Mucosa of stomach (tissue), 1 donor: ENCODE data around the gene ACADSB.

ENCODE experiments used
- H3K27me3 ChIP-seq: one replicate; pipeline ENCODE4 v1.7.0; 2013; ENCODE audit warnings: mild to moderate bottlenecking, low read length; ENCODE audit not compliant: control insufficient read depth, insufficient read depth
- H3K36me3 ChIP-seq: one replicate; pipeline ENCODE4 v1.7.0; 2013; ENCODE audit warnings: low read length; ENCODE audit not compliant: control insufficient read depth, insufficient read depth
- H3K4me1 ChIP-seq: one replicate; pipeline ENCODE4 v1.7.0; 2013; ENCODE audit warnings: mild to moderate bottlenecking, low read length; ENCODE audit not compliant: control insufficient read depth, insufficient read depth
- H3K4me3 ChIP-seq: one replicate; pipeline ENCODE4 v1.7.0; 2013; ENCODE audit warnings: low read length
- H3K9ac ChIP-seq: one replicate; pipeline ENCODE4 v1.7.0; 2013; ENCODE audit warnings: mild to moderate bottlenecking, low read length, moderate library complexity
- H3K9me3 ChIP-seq: one replicate; pipeline ENCODE4 v1.7.0; 2013; ENCODE audit warnings: mild to moderate bottlenecking, low read length, moderate library complexity; ENCODE audit not compliant: control insufficient read depth
- donor health status: Pancreatic carcinoma.

ACADSB gene

GRCh38 chr10:123008355-123009104, at the start of gene ACADSB, which contains the start of gene IKZF5:
TSS of gene ACADSB (plus strand) at chr10:123009006. CDS start at chr10:123009030, 24 bp downstream.
TSS of gene IKZF5 (minus strand) at chr10:123008795. CDS start at chr10:122998625, 10,170 bp downstream.
- no peaks in the 10 kb centered on the region for H3K27me3 ChIP-seq
- no peaks in the 10 kb centered on the region for H3K9me3 ChIP-seq
- H3K4me3 ChIP-seq: peak within 1 kb of the TSS; percentile 84
- peaks cover 7% of the 10 kb centered on the region for H3K4me1 ChIP-seq
- no peaks in the 10 kb centered on the region for H3K36me3 ChIP-seq
- peak within 1 kb of the TSS; percentile 97 for H3K9ac ChIP-seq

- Histone ChIP-seq H3K4me1 (no peaks in the 10 kb centered on the region), H3K4me3 (no peak overlapping the region), H3K9me3 (peaks cover 7% of the 10 kb centered on the region), H3K9ac (no peak overlapping the region), H3K36me3 (no peaks in the 10 kb centered on the region), H3K27me3 (no peaks in the 10 kb centered on the region)
These were observed 46.4 kb upstream of the ACADSB start for GRCh38 chr10:122962405-122962804.

- peaks cover 7% of the 10 kb centered on the region for H3K9me3 ChIP-seq
- no peak overlapping the region for H3K9ac ChIP-seq
- H3K4me1 ChIP-seq: no peaks in the 10 kb centered on the region
- H3K36me3 ChIP-seq: no peaks in the 10 kb centered on the region
- H3K4me3 ChIP-seq: no peak overlapping the region
- H3K27me3 ChIP-seq: no peaks in the 10 kb centered on the region
These were observed 41.9 kb upstream of the ACADSB start for GRCh38 chr10:122966879-122967278.

DNA sequence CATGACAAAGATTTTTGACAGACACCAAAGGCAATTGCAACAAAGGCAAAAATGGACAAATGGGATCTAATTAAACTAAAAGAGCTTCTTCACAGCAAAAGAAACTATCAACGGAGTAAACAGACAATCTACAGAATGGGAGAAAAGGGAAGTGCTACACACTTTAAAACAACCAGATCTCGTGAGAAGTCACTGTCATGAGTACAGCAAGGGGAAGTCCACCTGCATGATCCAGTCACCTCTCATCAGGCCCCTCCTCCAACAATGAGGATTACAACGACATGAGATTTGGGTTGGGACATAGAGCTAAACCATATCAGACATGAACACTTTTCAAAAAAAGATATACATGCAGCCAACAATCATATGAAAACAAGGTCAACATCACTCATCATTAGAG, 40.1 kb upstream of the ACADSB start:
- Histone ChIP-seq H3K27me3 (no peaks in the 10 kb centered on the region), H3K4me3 (no peak overlapping the region), H3K9ac (no peak overlapping the region), H3K36me3 (no peaks in the 10 kb centered on the region), H3K9me3 (peaks cover 7% of the 10 kb centered on the region), H3K4me1 (no peaks in the 10 kb centered on the region)

DNA sequence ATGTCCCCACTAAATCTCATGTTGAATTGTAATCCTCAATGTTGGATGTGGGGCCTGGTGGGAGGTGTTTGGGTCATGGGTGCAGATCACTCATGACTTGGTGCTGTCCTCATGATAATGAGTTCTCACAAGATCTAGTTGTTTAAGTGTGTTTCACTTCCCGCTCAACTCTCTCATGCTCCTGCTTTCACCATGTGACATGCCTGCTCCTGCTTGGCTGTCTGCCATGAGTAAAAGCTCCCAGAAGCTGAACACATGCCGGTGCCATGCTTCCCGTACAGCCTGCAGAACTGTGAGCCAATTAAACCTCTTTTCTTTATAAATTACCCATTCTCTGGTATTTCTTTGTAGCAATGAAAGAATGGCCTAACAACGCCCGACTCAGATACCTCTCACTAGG, 34.8 kb upstream of the ACADSB start:
- H3K9me3 ChIP-seq: no peaks in the 10 kb centered on the region
- H3K27me3 ChIP-seq: no peaks in the 10 kb centered on the region
- no peaks in the 10 kb centered on the region for H3K36me3 ChIP-seq
- no peaks in the 10 kb centered on the region for H3K4me1 ChIP-seq
- no peak overlapping the region for H3K4me3 ChIP-seq
- no peak overlapping the region for H3K9ac ChIP-seq

DNA sequence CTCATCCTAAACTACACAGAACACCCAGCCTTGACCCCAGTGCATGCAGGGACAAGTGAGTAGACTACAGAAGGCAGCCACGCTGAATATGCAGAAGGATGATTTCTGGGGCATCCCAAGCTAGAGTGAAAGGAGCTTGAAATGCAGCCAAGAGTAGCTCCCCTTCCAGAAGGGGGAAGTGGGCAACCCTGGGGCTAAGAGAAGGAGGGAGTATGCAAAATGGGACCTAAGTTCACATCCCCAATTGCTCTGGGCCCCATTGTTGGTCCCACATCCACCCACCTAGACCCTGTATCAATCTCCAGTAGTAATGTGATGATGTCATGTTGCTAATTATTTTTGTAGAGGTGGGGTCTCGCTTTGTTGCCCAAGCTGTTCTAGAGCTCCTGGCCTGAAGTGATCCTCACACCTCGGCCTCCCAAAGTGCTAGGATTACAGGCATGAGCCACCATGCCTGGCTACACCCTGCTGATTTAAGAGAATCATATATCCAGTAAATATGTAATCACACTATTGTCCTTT, 34.2 kb upstream of the ACADSB start:
- Histone ChIP-seq H3K36me3 (no peaks in the 10 kb centered on the region), H3K4me1 (no peaks in the 10 kb centered on the region), H3K27me3 (no peaks in the 10 kb centered on the region), H3K9ac (no peak overlapping the region), H3K9me3 (no peaks in the 10 kb centered on the region), H3K4me3 (no peak overlapping the region)

- H3K4me3 ChIP-seq: peak within 1 kb of the TSS; percentile 66
These were observed 28.4 kb upstream of the ACADSB start, which contains the start of gene PSTK for GRCh38 chr10:122980209-122981065. TSS of gene PSTK (plus strand) at chr10:122980401. CDS start at chr10:122980480, 79 bp downstream.

GRCh38 chr10:122981066-122981464, 27.7 kb upstream of the ACADSB start:
- H3K4me1 ChIP-seq: no peaks in the 10 kb centered on the region

More at GRCh38 chr10:122980209-122981065, 28.4 kb upstream of the ACADSB start, which contains the start of gene PSTK:
- no peaks in the 10 kb centered on the region for H3K4me1 ChIP-seq
- no peaks in the 10 kb centered on the region for H3K36me3 ChIP-seq
- no peaks in the 10 kb centered on the region for H3K27me3 ChIP-seq
- no peaks in the 10 kb centered on the region for H3K9me3 ChIP-seq
- H3K9ac ChIP-seq: peak within 1 kb of the TSS; percentile 66

GRCh38 chr10:122983898-122984297, 24.9 kb upstream of the ACADSB start:
- no peaks in the 10 kb centered on the region for H3K36me3 ChIP-seq
- no peak overlapping the region for H3K9ac ChIP-seq
- H3K9me3 ChIP-seq: no peaks in the 10 kb centered on the region
- no peaks in the 10 kb centered on the region for H3K4me1 ChIP-seq
- H3K27me3 ChIP-seq: no peaks in the 10 kb centered on the region
- H3K4me3 ChIP-seq: no peak overlapping the region

More at GRCh38 chr10:122981066-122981464, 27.7 kb upstream of the ACADSB start:
- Histone ChIP-seq H3K9me3 (no peaks in the 10 kb centered on the region), H3K4me3 (no peak overlapping the region), H3K36me3 (no peaks in the 10 kb centered on the region), H3K27me3 (no peaks in the 10 kb centered on the region), H3K9ac (no peak overlapping the region)

DNA sequence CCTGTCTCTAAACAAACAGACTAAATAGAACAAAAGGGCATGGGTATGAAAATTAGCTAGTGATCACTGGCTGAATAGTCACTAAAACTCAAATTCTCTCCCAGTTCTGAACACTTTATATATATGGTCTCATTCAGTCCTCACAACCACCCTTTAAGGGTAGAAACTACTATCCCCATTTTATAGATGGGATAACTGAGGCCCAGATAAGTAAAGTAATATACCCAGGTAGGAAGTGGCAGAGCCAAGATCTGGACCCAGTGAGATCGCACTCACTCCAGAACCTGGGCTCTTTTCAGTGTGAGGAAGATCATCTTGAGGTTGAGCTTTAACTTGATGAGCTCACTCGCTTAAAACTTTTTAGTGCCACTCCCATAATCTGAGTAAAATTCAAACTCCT, 24.1 kb upstream of the ACADSB start:
- H3K9me3 ChIP-seq: no peaks in the 10 kb centered on the region

GRCh38 chr10:122986335-122986734, 22.5 kb upstream of the ACADSB start:
- Histone ChIP-seq H3K4me3 (no peak overlapping the region), H3K27me3 (no peaks in the 10 kb centered on the region), H3K9ac (no peak overlapping the region), H3K36me3 (no peaks in the 10 kb centered on the region), H3K9me3 (no peaks in the 10 kb centered on the region), H3K4me1 (no peaks in the 10 kb centered on the region)

More for the DNA sequence above, 24.1 kb upstream of the ACADSB start:
- no peaks in the 10 kb centered on the region for H3K4me1 ChIP-seq
- no peaks in the 10 kb centered on the region for H3K27me3 ChIP-seq
- H3K36me3 ChIP-seq: no peaks in the 10 kb centered on the region
- H3K4me3 ChIP-seq: no peak overlapping the region
- H3K9ac ChIP-seq: no peak overlapping the region

- Histone ChIP-seq H3K36me3 (no peaks in the 10 kb centered on the region), H3K4me1 (no peaks in the 10 kb centered on the region), H3K27me3 (no peaks in the 10 kb centered on the region), H3K9me3 (no peaks in the 10 kb centered on the region), H3K9ac (no peak overlapping the region), H3K4me3 (no peak overlapping the region)
These were observed 20.3 kb upstream of the ACADSB start for GRCh38 chr10:122988501-122988900.
